ENCODE data around the gene FAM169A.

DNA sequence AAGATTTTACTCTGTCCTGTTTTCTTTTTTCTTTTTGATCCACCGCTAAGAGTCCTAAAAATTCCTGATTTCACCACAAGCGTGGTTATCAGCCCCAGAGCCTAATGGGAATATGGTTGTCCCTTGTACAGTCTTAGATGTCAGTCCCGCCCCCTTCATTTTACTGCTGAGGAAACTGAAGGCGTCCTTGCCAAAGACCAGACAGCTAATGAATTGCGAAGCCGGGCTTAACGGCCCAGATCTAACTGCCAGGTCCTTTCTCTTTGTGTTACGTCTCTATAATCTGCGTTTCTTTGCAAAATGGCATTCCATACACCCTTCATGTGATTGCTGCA lies 98.6 kb downstream of the FAM169A start:
- TF ChIP-seq, protein P1, sequence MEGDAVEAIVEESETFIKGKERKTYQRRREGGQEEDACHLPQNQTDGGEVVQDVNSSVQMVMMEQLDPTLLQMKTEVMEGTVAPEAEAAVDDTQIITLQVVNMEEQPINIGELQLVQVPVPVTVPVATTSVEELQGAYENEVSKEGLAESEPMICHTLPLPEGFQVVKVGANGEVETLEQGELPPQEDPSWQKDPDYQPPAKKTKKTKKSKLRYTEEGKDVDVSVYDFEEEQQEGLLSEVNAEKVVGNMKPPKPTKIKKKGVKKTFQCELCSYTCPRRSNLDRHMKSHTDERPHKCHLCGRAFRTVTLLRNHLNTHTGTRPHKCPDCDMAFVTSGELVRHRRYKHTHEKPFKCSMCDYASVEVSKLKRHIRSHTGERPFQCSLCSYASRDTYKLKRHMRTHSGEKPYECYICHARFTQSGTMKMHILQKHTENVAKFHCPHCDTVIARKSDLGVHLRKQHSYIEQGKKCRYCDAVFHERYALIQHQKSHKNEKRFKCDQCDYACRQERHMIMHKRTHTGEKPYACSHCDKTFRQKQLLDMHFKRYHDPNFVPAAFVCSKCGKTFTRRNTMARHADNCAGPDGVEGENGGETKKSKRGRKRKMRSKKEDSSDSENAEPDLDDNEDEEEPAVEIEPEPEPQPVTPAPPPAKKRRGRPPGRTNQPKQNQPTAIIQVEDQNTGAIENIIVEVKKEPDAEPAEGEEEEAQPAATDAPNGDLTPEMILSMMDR (IDR thresholded peaks at IDR 0.05), result no peak
- TF ChIP-seq POLR2A (IDR thresholded peaks at IDR 0.05), result no peak
